OCI-LY3 (cell line): Measurements from ENCODE around the gene NRF1.

Experiments used
- EZH2phosphoT487 ChIP-seq: fragments of 200-600 bp; shearing (Covaris generic); IDR thresholded peaks from 2 replicates; pipeline ENCODE4 v1.6.1; 2018; ENCODE audit warnings: antibody characterized with exemption, mixed run types, low read depth
- TF ChIP-seq, protein P1 (sequence below): fragments of 200-600, 300-600 bp; sonication (generic); IDR thresholded peaks from 2 replicates; pipeline ENCODE4 v1.5.1; 2014; ENCODE audit warnings: antibody characterized with exemption, low read length, low read depth

DNA sequence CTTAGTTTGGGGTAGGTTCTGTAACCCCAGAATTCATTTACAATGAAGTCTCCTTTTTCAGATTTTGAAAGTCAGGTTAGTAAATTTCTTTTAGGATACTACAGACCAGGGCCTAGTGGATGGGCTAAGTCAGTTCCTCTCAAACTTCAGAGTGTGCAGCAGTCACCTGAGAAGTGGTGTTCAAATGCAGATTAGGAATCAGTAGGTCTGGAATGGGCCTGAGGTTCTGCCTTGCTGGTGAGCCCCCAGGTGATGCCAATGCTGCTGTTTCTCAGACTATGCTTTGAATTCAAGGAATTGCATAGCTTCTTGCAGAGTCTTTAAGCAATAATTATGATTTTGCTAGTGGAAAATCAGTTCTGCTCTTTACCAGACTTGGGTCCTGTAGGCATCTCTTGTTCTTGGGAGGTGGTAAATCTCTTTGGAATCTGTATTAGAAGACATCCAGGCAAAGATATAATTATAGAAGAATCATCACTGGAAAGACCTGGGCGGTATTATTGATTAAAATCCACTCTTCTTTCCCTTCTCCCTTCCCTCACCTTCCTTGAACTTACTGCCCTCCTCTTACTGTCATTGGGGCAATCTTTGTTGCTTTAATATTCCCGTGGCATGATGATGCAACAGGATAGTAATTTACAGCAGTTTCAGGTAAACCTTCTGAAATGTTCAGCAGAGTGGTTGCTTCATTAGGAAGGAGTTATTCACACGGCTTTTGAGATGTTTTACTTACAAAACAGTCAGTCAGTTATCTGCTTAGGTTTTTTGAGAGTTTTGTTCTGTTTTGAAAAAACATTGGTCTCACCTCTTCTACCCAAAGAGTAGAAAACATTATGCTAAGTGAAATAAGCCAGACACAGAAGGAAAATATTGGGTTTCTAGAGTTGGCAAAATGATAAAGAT lies 87.2 kb downstream of the NRF1 start:
- TF ChIP-seq, protein P1, sequence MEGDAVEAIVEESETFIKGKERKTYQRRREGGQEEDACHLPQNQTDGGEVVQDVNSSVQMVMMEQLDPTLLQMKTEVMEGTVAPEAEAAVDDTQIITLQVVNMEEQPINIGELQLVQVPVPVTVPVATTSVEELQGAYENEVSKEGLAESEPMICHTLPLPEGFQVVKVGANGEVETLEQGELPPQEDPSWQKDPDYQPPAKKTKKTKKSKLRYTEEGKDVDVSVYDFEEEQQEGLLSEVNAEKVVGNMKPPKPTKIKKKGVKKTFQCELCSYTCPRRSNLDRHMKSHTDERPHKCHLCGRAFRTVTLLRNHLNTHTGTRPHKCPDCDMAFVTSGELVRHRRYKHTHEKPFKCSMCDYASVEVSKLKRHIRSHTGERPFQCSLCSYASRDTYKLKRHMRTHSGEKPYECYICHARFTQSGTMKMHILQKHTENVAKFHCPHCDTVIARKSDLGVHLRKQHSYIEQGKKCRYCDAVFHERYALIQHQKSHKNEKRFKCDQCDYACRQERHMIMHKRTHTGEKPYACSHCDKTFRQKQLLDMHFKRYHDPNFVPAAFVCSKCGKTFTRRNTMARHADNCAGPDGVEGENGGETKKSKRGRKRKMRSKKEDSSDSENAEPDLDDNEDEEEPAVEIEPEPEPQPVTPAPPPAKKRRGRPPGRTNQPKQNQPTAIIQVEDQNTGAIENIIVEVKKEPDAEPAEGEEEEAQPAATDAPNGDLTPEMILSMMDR = no peak
- no peak for TF ChIP-seq EZH2phosphoT487
